ENCODE measurements around the gene UQCRC1. TPM values are rescaled to one million over a fixed set of nuclear protein-coding genes. Genes with fewer than 3 reads are reported as not detected.

The UQCRC1 gene
- total RNA-seq, 1 experiment from 2014 or later: 575 TPM

DNA sequence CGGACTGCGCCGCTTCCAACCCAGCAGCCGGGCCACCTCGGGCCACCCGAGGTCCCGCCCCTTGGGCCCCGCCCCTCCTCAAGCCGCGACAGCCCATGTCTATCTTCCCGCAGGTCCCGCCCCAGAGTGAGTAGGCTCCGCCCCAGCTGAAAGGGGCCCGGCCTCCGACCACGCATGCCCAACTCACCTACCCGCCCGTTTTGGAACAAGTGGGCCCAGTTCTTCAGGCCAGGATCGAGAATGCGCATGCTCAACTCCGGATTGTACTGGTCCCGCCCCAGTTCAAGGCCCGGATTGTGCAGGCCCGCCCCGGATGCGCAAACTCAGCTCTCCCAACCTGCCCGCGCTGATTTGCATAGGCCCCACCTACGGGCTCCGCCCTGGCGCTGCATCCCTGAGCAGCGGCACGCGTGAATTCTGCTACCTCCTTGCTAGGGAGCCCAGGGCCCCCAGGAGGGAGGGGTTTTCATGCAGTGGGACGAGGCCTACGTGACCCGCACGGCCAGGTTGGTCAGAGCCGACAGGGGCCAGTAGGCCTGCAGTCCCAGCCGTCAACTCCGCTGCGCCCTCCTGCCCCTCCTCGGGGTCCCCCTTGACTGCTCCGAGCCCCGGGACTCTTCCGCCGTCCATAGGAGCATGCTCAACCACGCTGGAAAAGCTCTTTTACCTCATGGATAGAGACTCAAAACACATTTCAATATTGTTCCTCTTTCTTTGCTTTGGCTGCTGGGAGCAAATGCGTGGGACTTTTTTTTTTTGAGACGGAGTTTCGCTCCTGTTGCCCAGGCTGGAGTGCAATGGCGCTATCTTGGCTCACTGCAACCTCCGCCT lies 52.4 kb downstream of the UQCRC1 start, which contains the start of gene PFKFB4:
Gene PFKFB4 (minus strand): TSS at position 8 of the 831 bp plus-strand sequence. CDS start 26 bp downstream, outside the sequence.
- Histone ChIP-seq H3K36me3 (ENCODE audit: low read depth, low read length) (no peaks in the 10 kb centered on the region; the same call in 1 of the 2 replicates), H3K79me2 (ENCODE audit: low read length) (peaks cover 46% of the 10 kb centered on the region), H3F3A (ENCODE audit: low read length, unreplicated experiment) (peaks cover 4% of the 10 kb centered on the region), H3K9ac (ENCODE audit: low read length) (peak within 1 kb of the TSS; percentile 60), H3K9me3 (ENCODE audit: low read length) (no peaks in the 10 kb centered on the region), H3K4me3 (ENCODE audit: low read length) (peak within 1 kb of the TSS; percentile 86), H3K9me2 (replicated peaks; ENCODE audit: low read length) (no peaks in the 10 kb centered on the region), H3K4me2 (ENCODE audit: low read length) (peak within 1 kb of the TSS; percentile 93), H3K27me3 (ENCODE audit: low read length) (no peaks in the 10 kb centered on the region), H2AFZ (ENCODE audit: low read length) (peak within 1 kb of the TSS; percentile 92), H3K27ac (ENCODE audit: low read length) (peak within 1 kb of the TSS; percentile 9; the same call in 1 of the 2 replicates), H4K20me1 (ENCODE audit: low read length) (no peaks in the 10 kb centered on the region), H3K4me1 (ENCODE audit: insufficient read depth, low read length) (peaks cover 31% of the 10 kb centered on the region)
- CTCF ChIA-PET: interaction anchor here (0.6 to 2.1 kb wide), 7 partner anchors 50 to 368 kb away, joined by 3 to 19 read pairs (median 3); partner anchors contain the start of genes SLC26A6 and UQCRC1
- TSS peak; percentile 97 for BruUV-seq (replicated peaks)
- TF ChIP-seq EZH2 (IDR thresholded peaks at IDR 0.05; ENCODE audit: low read length, unreplicated experiment): no peak
- TF ChIP-seq EZH2phosphoT487 (IDR thresholded peaks at IDR 0.05; ENCODE audit: borderline replicate concordance, low read length): no peak
- TF ChIP-seq, protein P1, sequence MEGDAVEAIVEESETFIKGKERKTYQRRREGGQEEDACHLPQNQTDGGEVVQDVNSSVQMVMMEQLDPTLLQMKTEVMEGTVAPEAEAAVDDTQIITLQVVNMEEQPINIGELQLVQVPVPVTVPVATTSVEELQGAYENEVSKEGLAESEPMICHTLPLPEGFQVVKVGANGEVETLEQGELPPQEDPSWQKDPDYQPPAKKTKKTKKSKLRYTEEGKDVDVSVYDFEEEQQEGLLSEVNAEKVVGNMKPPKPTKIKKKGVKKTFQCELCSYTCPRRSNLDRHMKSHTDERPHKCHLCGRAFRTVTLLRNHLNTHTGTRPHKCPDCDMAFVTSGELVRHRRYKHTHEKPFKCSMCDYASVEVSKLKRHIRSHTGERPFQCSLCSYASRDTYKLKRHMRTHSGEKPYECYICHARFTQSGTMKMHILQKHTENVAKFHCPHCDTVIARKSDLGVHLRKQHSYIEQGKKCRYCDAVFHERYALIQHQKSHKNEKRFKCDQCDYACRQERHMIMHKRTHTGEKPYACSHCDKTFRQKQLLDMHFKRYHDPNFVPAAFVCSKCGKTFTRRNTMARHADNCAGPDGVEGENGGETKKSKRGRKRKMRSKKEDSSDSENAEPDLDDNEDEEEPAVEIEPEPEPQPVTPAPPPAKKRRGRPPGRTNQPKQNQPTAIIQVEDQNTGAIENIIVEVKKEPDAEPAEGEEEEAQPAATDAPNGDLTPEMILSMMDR (conservative IDR thresholded peaks at IDR 0.05; ENCODE audit: low read depth, low read length): no peak
- intact Hi-C loops (cut with micrococcal nuclease): loop anchor here (2.0 to 10.0 kb wide), 4 partner anchors 40 to 1172 kb away; partner anchors contain the start of genes ATRIP, COL7A1, PTPN23 and SLC26A6
- POLR2A ChIA-PET (ENCODE audit: unreplicated experiment): interaction anchor here (0.6 to 1.9 kb wide), 3 partner anchors 84 to 210 kb away, joined by 3 to 10 read pairs (median 4); partner anchors contain the start of gene CCDC51
- peak; percentile 99 for DNase-seq
- ATAC-seq: peak; percentile 87

- BruUV-seq (replicated peaks): TSS peak; percentile 50
These were observed 53.3 kb downstream of the UQCRC1 start for GRCh38 chr3:48555949-48556795.

More at GRCh38 chr3:48555949-48556795, 53.3 kb downstream of the UQCRC1 start:
- H3K27me3 ChIP-seq (ENCODE audit: low read length): no peaks in the 10 kb centered on the region
- H3K4me1 ChIP-seq (ENCODE audit: insufficient read depth, low read length): peaks cover 31% of the 10 kb centered on the region
- intact Hi-C loops (cut with micrococcal nuclease): loop anchor here (2.0 to 10.0 kb wide), 4 partner anchors 41 to 1171 kb away; partner anchors contain the start of genes ATRIP, COL7A1, PTPN23 and SLC26A6
- H3K79me2 ChIP-seq (ENCODE audit: low read length): peaks cover 50% of the 10 kb centered on the region
- peak overlapping the region; percentile 53 for H2AFZ ChIP-seq (ENCODE audit: low read length)
- ChIA-PET CTCF (interaction anchor here (0.6 to 2.1 kb wide), 5 partner anchors 49 to 130 kb away, joined by 3 to 19 read pairs (median 3); partner anchors contain the start of gene SLC26A6), POLR2A (ENCODE audit: unreplicated experiment) (interaction anchor here (0.6 to 1.9 kb wide), 5 partner anchors 32 to 116 kb away, joined by 4 to 11 read pairs (median 10); partner anchors contain the start of genes ATRIP and CCDC51)
- DNase-seq (no peak), ATAC-seq (no peak)
- H3K9ac ChIP-seq (ENCODE audit: low read length): peak overlapping the region; percentile 60
- no peak overlapping the region for H3K27ac ChIP-seq (ENCODE audit: low read length)
- H3K4me2 ChIP-seq (ENCODE audit: low read length): peak overlapping the region; percentile 93
- no peaks in the 10 kb centered on the region for H3K9me3 ChIP-seq (ENCODE audit: low read length)
- no peaks in the 10 kb centered on the region; the same call in 1 of the 2 replicates for H3K36me3 ChIP-seq (ENCODE audit: low read depth, low read length)
- TF ChIP-seq, protein P1 (conservative IDR thresholded peaks at IDR 0.05; ENCODE audit: low read depth, low read length): no peak
- TF ChIP-seq EZH2 (IDR thresholded peaks at IDR 0.05; ENCODE audit: low read length, unreplicated experiment): no peak
- no peak for TF ChIP-seq EZH2phosphoT487 (IDR thresholded peaks at IDR 0.05; ENCODE audit: borderline replicate concordance, low read length)
- H4K20me1 ChIP-seq (ENCODE audit: low read length): no peaks in the 10 kb centered on the region
- no peaks in the 10 kb centered on the region for H3K9me2 ChIP-seq (replicated peaks; ENCODE audit: low read length)
- peak overlapping the region; percentile 86 for H3K4me3 ChIP-seq (ENCODE audit: low read length)
- peaks cover 4% of the 10 kb centered on the region for H3F3A ChIP-seq (ENCODE audit: low read length, unreplicated experiment)
